Measurements from ENCODE around the gene GLT8D1.
"Not testable (repeated sequence)": the region's sequence is repeated elsewhere in the genome, so short reads cannot be mapped to it uniquely, and the experiment has no call there.

Gene GLT8D1

DNA sequence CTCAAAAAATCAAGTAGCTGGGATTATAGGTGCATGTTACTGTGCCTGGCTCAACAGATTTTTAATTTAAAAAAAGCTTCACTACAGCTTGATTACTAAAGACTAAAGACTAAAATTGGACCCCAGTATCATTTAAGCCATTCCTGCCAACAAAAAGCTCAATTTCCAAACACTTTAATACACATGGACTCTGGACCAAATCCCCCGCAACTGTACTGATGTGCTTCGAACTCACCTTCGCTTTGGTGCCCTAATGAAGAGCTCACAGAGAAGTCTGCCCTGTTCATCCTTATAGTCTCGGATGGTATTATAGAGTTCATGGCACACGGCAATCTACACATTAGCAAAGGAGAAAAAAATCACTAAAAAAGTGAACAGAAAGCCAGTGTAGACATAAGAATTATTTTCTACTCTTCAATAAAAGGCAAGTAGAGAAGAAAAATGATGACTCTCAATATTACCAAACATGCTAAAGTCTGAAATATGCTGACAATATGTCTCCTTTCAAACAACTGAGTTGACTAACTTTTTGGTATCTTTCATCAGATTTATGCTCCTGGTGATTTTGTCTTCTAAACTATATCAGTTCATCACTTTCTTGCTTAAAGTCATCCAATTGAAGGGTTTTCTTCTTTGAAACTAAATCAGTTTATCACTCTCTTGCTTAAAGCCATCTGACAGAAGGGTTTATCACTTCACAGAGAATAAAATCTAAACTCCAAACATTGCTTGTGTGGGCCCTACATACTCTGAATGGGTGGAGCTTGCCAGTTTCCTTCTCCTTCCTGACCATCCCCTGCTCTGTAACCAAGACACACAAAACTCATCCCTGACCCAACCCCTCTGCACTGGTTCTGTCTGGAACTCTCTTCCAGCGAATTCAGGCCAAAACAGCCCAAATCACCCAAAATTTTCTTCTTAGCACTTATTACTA is 27.1 kb downstream of the GLT8D1 start:
- DNase-seq: no peak

DNA sequence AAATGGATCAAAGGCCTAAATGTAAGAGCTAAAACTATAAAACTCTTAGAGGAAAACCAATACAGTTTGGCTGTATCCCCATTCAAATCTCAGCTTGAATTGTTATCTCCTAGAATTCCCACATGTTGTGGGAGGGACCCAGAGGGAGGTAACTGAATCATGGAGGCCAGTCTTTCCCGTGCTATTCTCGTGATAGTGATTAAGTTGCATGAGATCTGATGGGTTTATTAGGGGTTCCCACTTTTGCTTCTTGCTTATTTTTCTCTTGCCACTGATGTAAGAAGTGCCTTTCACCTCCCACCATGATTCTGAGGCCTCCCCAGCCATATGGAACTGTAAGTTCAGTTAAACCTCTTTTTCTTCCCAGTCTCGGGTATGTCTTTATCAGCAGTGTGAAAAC is 29.4 kb downstream of the GLT8D1 start:
- not testable (repeated sequence) for DNase-seq

DNA sequence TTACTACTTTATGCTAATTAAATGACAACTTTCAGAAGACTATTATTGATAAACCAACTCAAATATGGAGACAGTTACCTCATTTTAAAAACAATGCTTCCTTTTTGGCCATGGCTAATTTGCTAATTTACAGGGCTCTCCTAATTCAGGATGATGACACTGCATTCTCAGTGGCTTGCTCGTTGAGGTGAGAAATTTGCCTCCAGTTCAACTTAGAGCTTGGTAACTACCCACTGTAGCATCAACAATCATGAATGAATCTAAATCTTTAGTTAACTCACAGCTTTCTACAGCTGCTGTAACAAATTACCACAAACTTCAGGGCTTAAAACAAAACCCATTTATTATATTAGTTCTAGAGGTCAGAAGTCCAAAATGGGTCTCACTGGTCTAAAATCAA is 33.9 kb downstream of the GLT8D1 start:
- no peak for DNase-seq

DNA sequence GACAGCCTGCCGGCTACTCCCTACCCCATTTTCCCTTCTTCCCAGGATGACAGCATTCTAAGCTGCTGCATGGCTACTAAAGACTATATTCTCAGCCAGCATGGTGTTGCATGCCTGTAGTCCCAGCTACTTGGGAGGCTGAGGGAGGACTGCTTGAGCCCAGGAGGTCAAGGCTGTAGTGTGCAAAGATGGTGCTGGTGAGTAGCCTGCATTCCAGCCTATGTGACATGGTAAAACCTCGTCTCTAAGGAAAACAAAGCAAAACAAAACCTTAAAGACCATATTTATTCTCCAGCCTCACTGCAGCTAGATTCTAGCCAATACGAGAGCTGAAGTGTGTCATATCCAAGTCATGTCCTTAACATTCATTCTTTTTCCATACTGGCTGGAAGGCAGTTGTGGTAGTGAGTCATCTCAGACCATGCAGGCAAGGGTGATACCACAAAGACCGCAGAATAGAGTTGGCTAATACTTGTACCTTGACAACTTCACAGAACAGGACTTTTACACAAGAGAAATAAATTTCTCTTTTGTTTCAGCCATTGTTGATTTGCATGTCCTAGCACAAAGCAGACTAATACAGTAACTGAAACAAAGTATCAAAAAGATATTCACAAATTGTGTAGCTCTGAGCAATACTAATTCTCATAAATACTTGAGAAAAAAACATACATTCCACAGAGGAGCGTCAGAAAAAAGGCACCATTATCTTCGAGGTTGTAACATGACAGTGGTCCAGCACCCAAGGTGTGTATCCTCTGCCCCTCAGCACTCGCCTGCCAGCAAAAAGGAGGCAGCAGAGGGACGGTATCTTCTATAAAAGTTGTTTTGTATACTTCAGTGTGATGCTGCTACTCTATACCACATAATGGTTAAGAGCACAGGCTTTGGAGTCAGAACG is 34.7 kb downstream of the GLT8D1 start:
- no peak for DNase-seq

DNA sequence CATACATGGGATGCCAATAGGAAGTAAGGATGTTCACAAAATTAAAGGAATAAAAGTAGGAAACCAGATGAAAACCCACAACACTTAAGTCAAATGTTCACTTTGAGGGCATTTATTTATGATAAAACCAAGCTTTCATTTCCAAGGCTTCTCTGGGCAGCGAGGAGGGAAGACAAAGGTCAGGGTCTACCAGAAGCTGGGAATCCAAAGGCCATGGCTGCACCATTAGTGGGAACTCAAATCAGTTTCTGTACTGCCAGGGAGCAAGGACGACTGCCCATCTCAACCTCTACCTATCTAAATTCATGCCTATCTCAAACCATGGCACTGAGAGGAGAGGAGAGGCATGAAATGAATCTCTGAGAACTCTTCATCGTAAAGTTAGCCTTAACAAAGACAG is 42.5 kb downstream of the GLT8D1 start:
- DNase-seq: no peak

DNA sequence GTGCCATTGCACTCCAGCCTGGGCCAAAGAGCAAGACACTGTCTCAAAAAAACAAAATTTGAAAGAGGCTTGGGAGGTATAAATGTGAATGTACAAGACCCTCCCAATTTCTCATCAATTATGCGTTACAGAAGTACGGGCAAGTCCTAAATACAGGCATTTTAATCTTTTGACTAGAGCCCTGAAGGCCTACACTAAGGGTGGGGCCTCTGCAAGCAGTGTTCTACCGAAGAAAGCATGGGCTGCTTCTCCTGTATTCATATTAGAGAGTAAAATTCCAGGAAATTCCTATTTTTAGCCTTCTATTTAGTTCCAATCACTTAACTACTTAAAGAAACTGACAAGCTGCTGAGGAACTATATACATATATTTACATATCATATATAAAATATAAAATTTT is 45.5 kb downstream of the GLT8D1 start:
- DNase-seq: no peak

DNA sequence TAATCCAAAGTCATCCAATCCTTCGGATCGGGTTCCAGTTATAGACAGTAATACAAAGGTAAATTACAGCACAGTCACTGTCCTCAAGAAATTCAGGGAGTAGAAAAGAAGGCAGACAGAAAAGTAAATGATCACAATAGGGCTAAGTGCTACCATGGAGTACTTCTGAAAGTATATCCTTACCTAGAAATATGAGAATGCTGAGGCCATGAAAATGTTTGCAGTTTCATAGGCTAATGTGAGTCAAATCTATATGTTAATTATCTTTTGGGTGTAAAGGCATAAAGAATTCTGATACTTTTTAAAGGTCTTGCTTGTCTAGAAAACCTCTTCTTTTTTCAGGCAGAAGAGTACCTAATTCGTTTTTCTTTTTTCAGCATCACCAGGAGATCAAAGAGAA is 49.7 kb downstream of the GLT8D1 start:
- DNase-seq: no peak

DNA sequence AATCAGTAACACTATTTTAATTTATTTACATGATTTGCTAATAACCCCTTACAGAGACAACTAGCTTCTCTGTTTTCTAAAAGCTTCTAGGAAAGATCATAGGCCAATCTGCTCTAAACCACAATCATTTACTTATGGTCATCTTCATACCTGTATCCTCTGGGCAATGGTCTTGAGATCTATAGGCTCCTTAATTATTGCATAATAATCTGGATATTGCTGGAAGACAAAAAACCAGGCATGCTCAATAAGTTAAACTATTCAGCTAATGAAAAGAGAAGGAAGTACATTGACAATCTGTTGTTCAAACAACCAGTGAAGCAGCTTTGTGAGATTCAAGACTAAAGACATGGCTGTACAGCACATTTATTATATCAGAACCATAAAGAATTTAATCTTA is 54.0 kb downstream of the GLT8D1 start:
- DNase-seq: no peak

DNA sequence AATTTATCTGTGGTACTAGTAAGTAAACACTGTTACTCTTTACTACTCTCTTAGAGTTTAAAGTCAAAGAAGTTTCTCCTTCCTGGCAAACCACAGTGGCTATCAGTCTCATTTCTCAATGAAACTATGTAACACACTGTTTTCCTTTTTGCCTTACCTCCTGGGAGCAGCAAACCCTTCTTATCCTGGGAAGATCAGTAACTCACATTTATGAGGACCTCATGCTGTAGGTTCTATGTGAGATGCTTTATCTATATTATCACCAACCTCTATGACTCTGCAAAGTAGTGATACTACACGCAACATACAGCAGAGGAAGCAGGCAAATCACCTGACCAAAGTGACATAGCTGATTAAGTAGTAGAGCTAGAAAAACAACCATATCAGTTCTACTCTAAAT is 55.2 kb downstream of the GLT8D1 start:
- no peak for DNase-seq

DNA sequence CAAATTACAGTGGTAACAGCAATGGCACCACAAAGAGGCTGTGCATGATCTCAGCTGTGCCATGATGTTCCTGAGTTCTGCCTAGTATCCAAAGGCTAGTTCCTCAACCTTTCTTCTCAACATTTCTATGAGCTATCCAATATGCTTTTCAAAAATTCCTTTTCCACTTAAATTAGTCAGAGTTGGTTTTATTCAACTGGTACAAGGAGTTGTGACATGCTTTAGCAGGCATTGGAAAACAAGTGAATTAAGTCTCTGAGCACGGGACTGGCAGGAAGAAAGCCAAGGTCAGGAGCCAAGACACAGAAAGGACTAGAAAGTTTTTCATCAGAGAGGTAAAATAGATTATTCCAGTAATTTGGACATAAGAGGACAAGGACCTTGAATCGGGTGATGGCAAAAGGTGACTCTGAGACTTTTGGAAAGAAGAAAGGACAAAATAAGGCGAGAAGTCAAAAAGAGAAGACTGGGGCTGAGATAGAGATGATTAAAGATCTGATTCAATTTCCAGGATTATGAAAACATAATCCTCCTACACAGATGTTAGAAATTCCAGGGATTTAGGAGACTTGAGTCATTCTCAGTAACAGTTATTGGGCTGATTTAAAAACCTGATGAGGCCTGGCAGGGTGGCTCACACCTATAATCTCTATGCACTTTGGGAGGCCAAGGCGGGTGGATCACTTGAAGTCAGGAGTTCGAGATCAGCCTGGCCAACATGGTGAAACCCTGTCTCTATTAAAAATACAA is 56.0 kb downstream of the GLT8D1 start:
- DNase-seq: no peak

DNA sequence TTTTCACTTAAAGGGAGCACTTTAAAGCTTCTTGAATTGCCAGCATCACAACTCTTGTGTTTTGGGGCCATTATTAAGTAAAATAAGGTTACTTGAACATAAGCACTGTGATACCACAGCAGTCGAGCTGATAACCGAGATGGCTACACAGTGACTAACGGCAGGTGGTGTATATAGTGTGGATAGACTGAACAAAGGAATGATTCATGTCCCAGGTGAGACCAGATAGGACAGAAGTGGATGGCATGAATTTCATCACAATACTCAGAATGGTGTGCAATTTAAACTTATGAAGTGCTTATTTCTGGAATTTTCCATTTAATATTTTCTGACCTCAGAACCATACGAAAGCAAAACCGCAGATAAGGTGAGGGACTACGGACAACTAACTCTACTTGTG is 60.0 kb downstream of the GLT8D1 start:
- DNase-seq: no peak

All from NCI-H2029 (cell line).